GM12864 (cell line): ENCODE results near the gene CEP350.

Experiments used
- DNase-seq: peaks from one replicate; pipeline ENCODE4 v3.0.0-alpha.2; 2011; ENCODE audit warnings: low read depth
- H3K4me3 ChIP-seq: 2 replicates; pipeline ENCODE4 v1.5.1; 2011; ENCODE audit warnings: mild to moderate bottlenecking, low read depth, low read length, control low read depth
- CTCF ChIP-seq: IDR thresholded peaks from 2 replicates; pipeline ENCODE4 v1.5.1; 2011; ENCODE audit warnings: low read depth, mild to moderate bottlenecking, moderate library complexity, low read length, control low read depth, inconsistent platforms; ENCODE audit errors: missing control alignments

CEP350 gene

GRCh38 chr1:180154003-180154324 lies 199.4 kb downstream of the CEP350 start:
- TF ChIP-seq CTCF = no peak
- H3K4me3 ChIP-seq = peak overlapping the region; percentile 66
- no peak for DNase-seq

DNA sequence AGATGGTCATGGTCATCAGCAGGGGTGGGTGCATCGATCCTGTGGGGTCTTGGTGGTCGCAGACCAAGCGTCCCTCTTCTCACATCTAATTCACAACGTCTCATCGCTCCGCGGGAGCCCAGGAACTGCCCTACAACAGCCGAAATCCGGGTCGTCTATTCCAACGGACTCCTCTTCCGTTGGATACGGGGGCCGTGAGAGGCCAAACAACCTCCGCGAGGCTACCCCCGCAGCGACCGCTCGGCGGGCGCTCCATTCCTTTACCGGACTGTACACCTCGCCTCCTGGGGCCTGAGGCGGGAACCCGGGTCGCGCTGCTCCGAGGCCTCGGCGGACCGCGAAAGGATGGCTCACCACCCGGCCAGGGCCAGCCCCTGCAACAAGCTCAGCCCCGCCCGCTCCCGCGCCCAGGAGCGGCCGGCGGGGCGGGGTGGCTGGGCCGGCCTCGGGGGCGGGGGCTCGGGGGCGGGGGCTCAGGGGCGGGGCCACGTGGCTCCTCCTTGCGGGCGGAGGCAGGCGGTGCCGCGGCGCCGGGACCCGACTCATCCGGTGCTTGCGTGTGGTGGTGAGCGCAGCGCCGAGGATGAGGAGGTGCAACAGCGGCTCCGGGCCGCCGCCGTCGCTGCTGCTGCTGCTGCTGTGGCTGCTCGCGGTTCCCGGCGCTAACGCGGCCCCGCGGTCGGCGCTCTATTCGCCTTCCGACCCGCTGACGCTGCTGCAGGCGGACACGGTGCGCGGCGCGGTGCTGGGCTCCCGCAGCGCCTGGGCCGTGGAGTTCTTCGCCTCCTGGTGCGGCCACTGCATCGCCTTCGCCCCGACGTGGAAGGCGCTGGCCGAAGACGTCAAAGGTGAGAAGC lies 199.9 kb downstream of the CEP350 start, which contains the start of gene QSOX1:
TSS of gene QSOX1 (plus strand) at position 545 of the 857 bp plus-strand sequence. CDS start at position 584, 39 bp downstream.
- H3K4me3 ChIP-seq = peak within 1 kb of the TSS; percentile 69
- DNase-seq = peak; percentile 39
- TF ChIP-seq CTCF = no peak

DNA sequence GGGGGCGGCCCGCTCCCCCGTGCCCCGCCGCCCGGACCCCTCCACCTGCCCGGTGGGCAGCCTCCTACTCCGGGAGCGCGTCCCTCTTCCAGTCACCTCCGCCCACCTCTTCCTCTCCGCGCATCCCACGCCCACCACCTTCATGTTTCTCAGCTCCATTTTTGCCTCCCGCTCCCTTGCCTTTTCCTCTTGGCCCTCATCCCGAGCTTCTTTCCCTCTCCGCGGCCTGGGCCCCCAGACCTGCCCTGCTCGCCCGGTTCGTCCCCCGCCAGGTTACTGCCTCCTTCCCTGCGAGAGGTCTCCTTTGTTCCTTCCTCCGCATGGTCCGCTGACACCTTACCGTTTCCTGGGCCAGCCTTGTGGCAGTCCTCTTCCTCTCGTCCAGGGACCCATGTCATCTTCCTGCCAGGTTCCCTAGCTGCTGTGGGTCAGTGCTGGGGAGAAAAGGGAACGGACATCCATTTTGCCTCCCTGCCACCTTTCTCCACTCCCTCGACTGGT lies 200.6 kb downstream of the CEP350 start:
- peak overlapping the region; percentile 69 for H3K4me3 ChIP-seq
- no peak for DNase-seq
- TF ChIP-seq CTCF = no peak

DNA sequence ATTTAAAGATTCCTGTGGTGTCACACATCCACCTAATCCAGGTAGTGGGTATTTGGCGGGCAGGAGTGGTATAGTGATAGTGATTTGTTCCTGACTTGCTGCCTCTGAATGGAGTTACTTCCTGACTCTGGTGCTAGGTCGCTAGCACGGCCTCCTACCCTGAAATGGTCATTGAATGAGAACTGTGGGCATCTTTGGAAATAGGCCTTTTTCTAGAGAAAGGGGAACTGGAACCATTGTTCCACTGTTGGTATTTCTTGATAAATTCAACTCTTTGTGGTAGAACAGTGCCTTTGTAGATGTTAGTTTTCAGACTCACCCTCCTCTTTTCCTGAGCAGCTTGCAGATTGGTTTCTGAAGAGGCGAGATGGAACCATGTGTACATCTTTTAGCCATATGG lies 201.6 kb downstream of the CEP350 start:
- TF ChIP-seq CTCF = no peak
- H3K4me3 ChIP-seq = no peak overlapping the region
- DNase-seq = no peak

DNA sequence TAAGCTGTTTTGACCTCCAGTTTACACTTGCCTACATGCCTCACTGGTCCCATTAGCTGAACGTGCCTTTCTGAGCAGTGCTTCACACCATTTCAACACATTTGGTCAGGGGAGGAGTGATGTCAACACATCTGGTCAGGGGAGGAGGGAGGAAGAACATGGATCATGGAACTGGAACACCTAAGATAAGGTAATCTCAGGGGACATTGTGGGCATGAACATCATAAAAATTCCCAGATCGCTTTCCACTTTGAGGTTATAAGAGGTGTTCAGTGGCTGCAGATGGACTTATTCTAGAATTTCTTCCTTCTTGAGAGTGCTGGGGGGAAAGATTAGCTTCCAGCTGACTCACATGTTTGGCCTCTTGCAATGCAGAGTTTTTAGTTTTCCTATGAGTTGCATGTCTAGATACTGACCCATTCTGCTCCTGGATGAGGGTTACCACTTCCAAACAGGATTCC lies 202.1 kb downstream of the CEP350 start:
- TF ChIP-seq CTCF = no peak
- no peak overlapping the region for H3K4me3 ChIP-seq
- no peak for DNase-seq

DNA sequence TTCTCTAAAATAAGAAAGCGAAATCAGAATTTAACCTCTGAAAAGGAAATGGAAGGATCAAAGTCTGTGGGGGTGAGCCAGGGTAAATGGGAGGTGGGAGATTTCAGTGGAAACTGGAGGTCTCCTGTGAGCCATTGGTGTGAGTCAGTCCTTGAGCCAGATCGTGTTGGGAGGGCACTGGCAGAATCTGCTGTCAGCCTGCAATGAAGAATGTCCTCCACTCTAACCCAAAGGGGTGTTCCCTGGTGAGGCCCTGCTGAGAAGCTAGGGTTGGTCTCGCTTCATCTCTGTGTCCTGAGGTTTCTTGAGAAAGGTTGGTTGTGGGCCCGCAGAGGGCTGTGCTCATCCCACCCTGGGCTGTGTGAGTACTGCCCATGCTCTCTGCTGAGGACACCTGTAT lies 202.5 kb downstream of the CEP350 start:
- no peak for DNase-seq
- no peak overlapping the region for H3K4me3 ChIP-seq

More for the DNA sequence above, 202.5 kb downstream of the CEP350 start:
- TF ChIP-seq CTCF = no peak
